PC-9 (cell line): ENCODE results near the gene RBMS1.

Experiments
- CTCF ChIP-seq: fragments of 200-600 bp; sonication (generic); conservative IDR thresholded peaks from 2 replicates; pipeline ENCODE4 v1.6.1; 2017; ENCODE audit warnings: mixed run types, antibody characterized with exemption, mild to moderate bottlenecking, moderate library complexity
- EZH2 ChIP-seq: fragments of 200-600 bp; sonication (generic); IDR thresholded peaks from 2 replicates; pipeline ENCODE4 v1.8.0; 2017; ENCODE audit warnings: antibody characterized with exemption, low read depth

- no peak for TF ChIP-seq CTCF
- TF ChIP-seq EZH2, result no peak
These were observed 155.9 kb downstream of the RBMS1 start for GRCh38 chr2:160337728-160338127.
